A673 (cell line): ENCODE measurements around the gene CER1. TPM values are rescaled to one million over a fixed set of nuclear protein-coding genes. Genes with fewer than 3 reads are reported as not detected.

Source experiments
- BruUV-seq: library from RNA; stranded (reverse); fragments of 400-500 nt; replicated peaks from 2 replicates; lab custom pipeline; 2021; lab: Mats Ljungman, UMichigan
- CTCF ChIA-PET: fragments of 300-600 bp; sonication (Branson Sonifier 250); formaldehyde crosslinking; loops from one replicate; lab custom pipeline; 2022; ENCODE audit warnings: antibody characterized with exemption; lab: Charles Lee
- POLR2A ChIA-PET: fragments of 300-600 bp; sonication (Branson Sonifier 250); formaldehyde crosslinking; loops from one replicate; lab custom pipeline; 2022; ENCODE audit warnings: antibody characterized with exemption; ENCODE audit not compliant: low non-redundant PET; lab: Charles Lee
- DNase-seq: peaks from one replicate; pipeline ENCODE4 v3.0.0-alpha.2; 2015; ENCODE audit warnings: low spot score
- H3K27ac ChIP-seq: fragments of 200-600 bp; sonication (generic); 2 replicates; pipeline ENCODE4 v1.5.1; 2016; ENCODE audit warnings: mixed run types, low read depth, mild to moderate bottlenecking, mixed read lengths, antibody characterized with exemption, low read length; ENCODE audit not compliant: poor library complexity, severe bottlenecking
- H3K27me3 ChIP-seq: fragments of 200-600 bp; sonication (generic); replicated peaks from 2 replicates; pipeline ENCODE4 v1.6.1; 2017; ENCODE audit warnings: mixed run types, low read depth, mild to moderate bottlenecking, mixed read lengths, antibody characterized with exemption, low read length; ENCODE audit not compliant: insufficient read depth, poor library complexity
- H3K36me3 ChIP-seq: fragments of 200-600 bp; sonication (generic); 2 replicates; pipeline ENCODE4 v1.6.1; 2016; ENCODE audit warnings: mixed run types, mild to moderate bottlenecking, mixed read lengths, antibody characterized with exemption, low read length; ENCODE audit not compliant: insufficient read depth, poor library complexity, severe bottlenecking
- H3K4me1 ChIP-seq: fragments of 200-600 bp; sonication (generic); 2 replicates; pipeline ENCODE4 v1.6.1; 2017; ENCODE audit warnings: mixed run types, mild to moderate bottlenecking, mixed read lengths, antibody characterized with exemption, low read length; ENCODE audit not compliant: insufficient read depth, poor library complexity, severe bottlenecking
- H3K4me3 ChIP-seq: fragments of 200-600 bp; sonication (generic); 2 replicates; pipeline ENCODE4 v1.5.1; 2016; ENCODE audit warnings: low read depth, mixed run types, mild to moderate bottlenecking, mixed read lengths, low read length; ENCODE audit not compliant: poor library complexity, severe bottlenecking
- H3K9me3 ChIP-seq: fragments of 200-600 bp; sonication (generic); 2 replicates; pipeline ENCODE4 v1.6.1; 2016; ENCODE audit warnings: mixed run types, low read depth, mild to moderate bottlenecking, mixed read lengths, antibody characterized with exemption, low read length; ENCODE audit not compliant: poor library complexity, severe bottlenecking
- CTCF ChIP-seq: fragments of 300-800, 200-600 bp; sonication (generic); conservative IDR thresholded peaks from 2 replicates; pipeline ENCODE4 v1.5.1; 2017; ENCODE audit warnings: low read depth, mild to moderate bottlenecking, antibody characterized with exemption, low read length, moderate library complexity, mixed read lengths
- EZH2 ChIP-seq: fragments of 200-600 bp; sonication (generic); IDR thresholded peaks from 2 replicates; pipeline ENCODE4 v1.6.1; 2017; ENCODE audit warnings: borderline replicate concordance, low read depth, mild to moderate bottlenecking, mixed read lengths, antibody characterized with exemption, low read length; ENCODE audit not compliant: poor library complexity, severe bottlenecking
- intact Hi-C: fragments of 100-400 bp; cut with micrococcal nuclease; formaldehyde crosslinking; loops from one replicate; pipeline ENCODE4 v1.10.0; 2022; ENCODE audit not compliant: unreplicated experiment
- total RNA-seq: library from RNA; stranded (reverse); gene quantifications from 2 replicates; pipeline ENCODE4 v1.2.3, GENCODE V29; 2021

The CER1 gene
- total RNA-seq, 1 experiment from 2014 or later = 28.8 TPM

- intact Hi-C loops = loop anchor here (10.0 kb wide), 1 partner anchor 1144 kb away; no protein-coding TSS in a partner anchor
- Histone ChIP-seq H3K27me3 (no peaks in the 10 kb centered on the region), H3K36me3 (peaks cover 47% of the 10 kb centered on the region), H3K4me3 (no peak overlapping the region), H3K4me1 (peaks cover 15% of the 10 kb centered on the region), H3K27ac (peak overlapping the region; percentile 50), H3K9me3 (peaks cover 20% of the 10 kb centered on the region)
- ChIA-PET CTCF (no interaction called here), POLR2A (no interaction called here)
- DNase-seq = no peak
- no peak for TF ChIP-seq EZH2
- no TSS peak for BruUV-seq
These were observed 11.7 kb downstream of the CER1 start for GRCh38 chr9:14710804-14711203.

- intact Hi-C loops = no loop called here
- ChIA-PET CTCF (no interaction called here), POLR2A (no interaction called here)
- H3K27ac ChIP-seq = no peak overlapping the region
- no peaks in the 10 kb centered on the region for H3K4me1 ChIP-seq
- DNase-seq = no peak
- peaks cover 54% of the 10 kb centered on the region for H3K36me3 ChIP-seq
- no peak overlapping the region for H3K4me3 ChIP-seq
- H3K9me3 ChIP-seq = peaks cover 30% of the 10 kb centered on the region
- no TSS peak for BruUV-seq
- no peaks in the 10 kb centered on the region for H3K27me3 ChIP-seq
- TF ChIP-seq EZH2 = no peak
- TF ChIP-seq CTCF = no peak
These were observed 15.9 kb downstream of the CER1 start for GRCh38 chr9:14706530-14707140.

- Histone ChIP-seq H3K9me3 (peaks cover 25% of the 10 kb centered on the region), H3K4me1 (no peaks in the 10 kb centered on the region), H3K36me3 (peaks cover 46% of the 10 kb centered on the region), H3K4me3 (no peak overlapping the region), H3K27me3 (no peaks in the 10 kb centered on the region), H3K27ac (no peak overlapping the region)
- intact Hi-C loops = no loop called here
- BruUV-seq = no TSS peak
- ChIA-PET CTCF (no interaction called here), POLR2A (interaction anchor here (0.6 kb wide), 1 partner anchor 16 kb away, joined by 4 read pairs; no protein-coding TSS in a partner anchor)
- DNase-seq = no peak
- no peak for TF ChIP-seq EZH2
- TF ChIP-seq CTCF = no peak
These were observed 17.5 kb downstream of the CER1 start for GRCh38 chr9:14705079-14705478.
